Breast epithelium (tissue), 4 donors: ENCODE measurements around the gene GAL. TPM values are rescaled to one million over a fixed set of nuclear protein-coding genes. Genes with fewer than 3 reads are reported as not detected.

Experiments used
- DNase-seq, 2 donors: peaks; one replicate each; pipeline ENCODE4 v3.0.0-alpha.2; 2019; ENCODE audit warnings: low spot score in 2 of 2
- H3K27ac ChIP-seq, 2 donors: fragments of 200-600 bp; sonication (generic) in 1 of 2; one replicate each; pipeline ENCODE4 v1.5.1; 2016 to 2019; ENCODE audit warnings: mild to moderate bottlenecking in 1 of 2
- H3K27me3 ChIP-seq, 2 donors: fragments of 200-600 bp; sonication (generic) in 1 of 2; one replicate each; pipeline versions ENCODE4 v1.5.1 to v1.6.0; 2017 to 2019; ENCODE audit warnings: control low read depth in 1 of 2, mild to moderate bottlenecking in 1 of 2
- H3K36me3 ChIP-seq: fragments of 200-600 bp; one replicate; pipeline ENCODE4 v1.5.1; 2019
- H3K4me1 ChIP-seq, 2 donors: fragments of 200-600 bp; sonication (generic); one replicate each; pipeline ENCODE4 v1.5.1; 2016 to 2019; ENCODE audit warnings: control low read depth in 1 of 2
- H3K4me3 ChIP-seq, 3 donors: fragments of 200-600 bp; sonication (generic); 1 replicate in 2 of 3; 2 replicates in 1 of 3; pipeline ENCODE4 v1.5.1; 2016 to 2019; ENCODE audit warnings: mild to moderate bottlenecking in 3 of 3, moderate library complexity in 2 of 3
- H3K9me3 ChIP-seq, 2 donors: fragments of 200-600 bp; sonication (generic) in 1 of 2; one replicate each; pipeline ENCODE4 v1.5.1; 2016 to 2019; ENCODE audit warnings: control low read depth in 1 of 2
- CTCF ChIP-seq, 3 donors: fragments of 450-650 bp; IDR thresholded peaks; one replicate each; pipeline ENCODE4 v1.5.1; 2016 to 2017; ENCODE audit warnings: antibody characterized with exemption in 3 of 3, mild to moderate bottlenecking in 3 of 3, moderate library complexity in 3 of 3
- POLR2A ChIP-seq: fragments of 450-650 bp; IDR thresholded peaks from one replicate; pipeline ENCODE4 v1.6.1; 2016; ENCODE audit warnings: antibody characterized with exemption, mild to moderate bottlenecking, moderate library complexity
- POLR2AphosphoS5 ChIP-seq, 3 donors: sonication (generic); formaldehyde crosslinking; IDR thresholded peaks; one replicate each; pipeline ENCODE4 v1.6.1; 2017; ENCODE audit warnings: antibody characterized with exemption in 3 of 3
- intact Hi-C: fragments of 100-400 bp; cut with DNase I; formaldehyde crosslinking; loops from one replicate; pipeline ENCODE4 v1.15.1; 2023; ENCODE audit warnings: low total_unique reads
- total RNA-seq, 3 donors: library from RNA; depleted of rRNA; stranded (reverse); fragments of >200 nt; gene quantifications; one replicate each; pipeline ENCODE4 v1.1.0, GENCODE V29; 2016

GAL gene
- total RNA-seq, 3 donors from 2014 or later, result 0.64 to 5.7 (median 1.3) TPM

- no peak for DNase-seq
- Histone ChIP-seq H3K4me3 (no peak overlapping the region), H3K9me3 (no peaks in the 10 kb centered on the region), H3K4me1 (peaks cover 4 to 10% of the 10 kb centered on the region in 2 donors), H3K27me3 (peaks cover 0 to 5% of the 10 kb centered on the region in 2 donors), H3K27ac (no peak overlapping the region), H3K36me3 (no peaks in the 10 kb centered on the region)
- no peak for TF ChIP-seq CTCF (IDR thresholded peaks at IDR 0.05)
- no peak for TF ChIP-seq POLR2A
- no peak for TF ChIP-seq POLR2AphosphoS5 (IDR thresholded peaks at IDR 0.05)
- intact Hi-C loops, result loop anchor here (5.0 kb wide), 1 partner anchor 376 kb away; no protein-coding TSS in a partner anchor
Measured at GRCh38 chr11:68663482-68664010, 20.8 kb upstream of the GAL start.

- DNase-seq, result no peak
- H3K27ac ChIP-seq, result no peak overlapping the region
- intact Hi-C loops, result loop anchor here (5.0 kb wide), 1 partner anchor 377 kb away; no protein-coding TSS in a partner anchor
- H3K27me3 ChIP-seq, result peaks cover 0 to 5% of the 10 kb centered on the region in 2 donors
- H3K4me1 ChIP-seq, result peaks cover 2 to 6% of the 10 kb centered on the region in 2 donors
- no peaks in the 10 kb centered on the region for H3K36me3 ChIP-seq
- TF ChIP-seq POLR2AphosphoS5 (IDR thresholded peaks at IDR 0.05) (no peak), CTCF (IDR thresholded peaks at IDR 0.05) (no peak), POLR2A (no peak)
- no peaks in the 10 kb centered on the region for H3K9me3 ChIP-seq
- H3K4me3 ChIP-seq, result no peak overlapping the region
Measured at GRCh38 chr11:68664141-68664540, 20.2 kb upstream of the GAL start.

GRCh38 chr11:68664906-68665305 lies 19.4 kb upstream of the GAL start:
- peaks cover 0 to 5% of the 10 kb centered on the region in 2 donors for H3K27me3 ChIP-seq
- no peak overlapping the region for H3K27ac ChIP-seq
- no peak for DNase-seq
- H3K4me3 ChIP-seq, result no peak overlapping the region
- H3K9me3 ChIP-seq, result no peaks in the 10 kb centered on the region
- no peaks in the 10 kb centered on the region for H3K36me3 ChIP-seq
- peaks cover 0 to under 1% of the 10 kb centered on the region in 2 donors for H3K4me1 ChIP-seq
- intact Hi-C loops, result loop anchor here (5.0 kb wide), 1 partner anchor 378 kb away; no protein-coding TSS in a partner anchor
- TF ChIP-seq CTCF (IDR thresholded peaks at IDR 0.05), result no peak
- no peak for TF ChIP-seq POLR2A

GRCh38 chr11:68665436-68665835 lies 18.9 kb upstream of the GAL start:
- Histone ChIP-seq H3K27ac (no peak overlapping the region), H3K9me3 (no peaks in the 10 kb centered on the region), H3K4me1 (no peaks in the 10 kb centered on the region), H3K27me3 (peaks cover 0 to 5% of the 10 kb centered on the region in 2 donors), H3K4me3 (no peak overlapping the region), H3K36me3 (no peaks in the 10 kb centered on the region)
- no peak for DNase-seq
- TF ChIP-seq POLR2AphosphoS5 (IDR thresholded peaks at IDR 0.05) (no peak), CTCF (IDR thresholded peaks at IDR 0.05) (no peak), POLR2A (no peak)
- intact Hi-C loops, result no loop called here

- Histone ChIP-seq H3K27ac (no peak overlapping the region), H3K27me3 (peaks cover 0 to 5% of the 10 kb centered on the region in 2 donors), H3K4me1 (no peaks in the 10 kb centered on the region), H3K36me3 (no peaks in the 10 kb centered on the region), H3K4me3 (no peak overlapping the region), H3K9me3 (no peaks in the 10 kb centered on the region)
- TF ChIP-seq CTCF (IDR thresholded peaks at IDR 0.05) (no peak), POLR2AphosphoS5 (IDR thresholded peaks at IDR 0.05) (no peak), POLR2A (no peak)
- intact Hi-C loops, result no loop called here
- no peak for DNase-seq
Measured at GRCh38 chr11:68666849-68667248, 17.5 kb upstream of the GAL start.
